Measurements from ENCODE around the gene CAMTA1.

GRCh38 chr1:7476402-7476801, 691.1 kb downstream of the CAMTA1 start:
- TF ChIP-seq CTCF (IDR thresholded peaks at IDR 0.05) = no peak
- no peak for TF ChIP-seq POLR2AphosphoS5 (IDR thresholded peaks at IDR 0.05; ENCODE audit: low read depth, low read length)
- no peak for TF ChIP-seq TCF7L2 (IDR thresholded peaks at IDR 0.05; ENCODE audit: low read depth, low read length)
